Gastrocnemius medialis (tissue), 4 donors: Measurements from ENCODE around the gene DAD1.

Experiments
- CTCF ChIP-seq, 5 experiments: fragments of 450-650 bp in 3 of 5; fragments of 200-600 bp in 2 of 5; sonication (generic) in 2 of 5; IDR thresholded peaks in 4 of 5; conservative IDR thresholded peaks in 1 of 5; 1 replicate in 4 of 5; 2 replicates in 1 of 5; pipeline ENCODE4 v1.5.1; 2016 to 2019; ENCODE audit warnings: antibody characterized with exemption in 5 of 5, mild to moderate bottlenecking in 3 of 5, moderate library complexity in 3 of 5
- POLR2A ChIP-seq, 2 donors: fragments of 450-650 bp; IDR thresholded peaks; one replicate each; pipeline ENCODE4 v1.6.1; 2017; ENCODE audit warnings: antibody characterized with exemption in 2 of 2, mild to moderate bottlenecking in 2 of 2, moderate library complexity in 2 of 2

DNA sequence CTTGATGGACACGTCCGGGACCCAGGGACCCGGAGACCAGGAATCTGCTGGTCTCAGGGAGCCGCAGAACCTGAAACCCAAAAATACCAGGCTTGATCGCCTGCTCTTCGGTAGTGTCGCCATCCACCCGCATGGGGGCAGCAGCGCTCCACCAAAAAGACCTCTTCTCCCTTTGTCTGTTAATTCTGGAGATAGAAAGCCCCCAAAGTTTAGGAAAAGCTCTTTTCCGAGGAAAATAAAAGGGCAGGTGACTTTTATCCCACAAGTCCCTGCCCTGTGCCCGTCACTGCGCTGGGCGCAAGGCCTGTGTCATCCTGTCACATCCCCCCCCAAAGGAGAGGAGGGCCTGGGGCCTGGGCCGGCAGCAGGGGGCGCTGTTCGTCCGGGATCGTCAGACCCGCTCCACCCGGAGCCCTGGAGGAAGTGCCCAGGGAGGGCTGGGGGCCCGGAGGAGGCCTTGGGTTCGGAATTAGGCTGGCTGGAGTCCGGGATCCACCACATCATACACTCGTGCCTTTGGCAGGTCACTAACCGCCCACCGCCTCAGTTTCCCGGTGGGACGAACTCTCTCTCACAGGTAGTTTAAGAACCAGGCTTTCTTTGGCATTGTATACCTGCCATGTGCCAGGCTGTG lies 31.9 kb downstream of the DAD1 start:
- no peak for TF ChIP-seq POLR2A (IDR thresholded peaks at IDR 0.05)
- peak; percentile 97 to 100 (median 98) for TF ChIP-seq CTCF (IDR thresholded peaks at IDR 0.05 in 4 of 5, conservative IDR thresholded peaks at IDR 0.05 in 1 of 5)
